ENCODE results near the gene PTK7. TPM values are rescaled to one million over a fixed set of nuclear protein-coding genes. Genes with fewer than 3 reads are reported as not detected.

PTK7 gene
- total RNA-seq, 1 donor from 2014 or later: 38.9 TPM

- peak; percentile 84 for DNase-seq (ENCODE audit: low read depth)
Observed at GRCh38 chr6:43175676-43176422, 99.7 kb downstream of the PTK7 start.

DNA sequence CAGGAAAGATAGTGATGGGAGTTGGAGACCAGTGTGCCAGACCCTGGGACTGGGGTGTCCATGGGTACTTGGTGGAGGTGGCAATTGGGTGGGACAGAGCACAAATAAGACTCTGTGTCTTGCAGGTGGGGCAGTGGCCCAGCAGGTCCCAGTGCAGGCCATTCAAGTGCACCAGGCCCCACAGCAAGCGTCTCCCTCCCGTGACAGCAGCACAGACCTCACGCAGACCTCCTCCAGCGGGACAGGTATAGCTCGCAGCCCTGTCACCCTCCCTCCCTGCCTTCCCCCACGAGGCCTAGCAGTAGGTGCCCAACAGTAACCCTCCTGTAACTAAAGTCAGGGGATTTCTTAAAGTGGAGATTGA lies 100.3 kb downstream of the PTK7 start:
- DNase-seq (ENCODE audit: low read depth): no peak

DNA sequence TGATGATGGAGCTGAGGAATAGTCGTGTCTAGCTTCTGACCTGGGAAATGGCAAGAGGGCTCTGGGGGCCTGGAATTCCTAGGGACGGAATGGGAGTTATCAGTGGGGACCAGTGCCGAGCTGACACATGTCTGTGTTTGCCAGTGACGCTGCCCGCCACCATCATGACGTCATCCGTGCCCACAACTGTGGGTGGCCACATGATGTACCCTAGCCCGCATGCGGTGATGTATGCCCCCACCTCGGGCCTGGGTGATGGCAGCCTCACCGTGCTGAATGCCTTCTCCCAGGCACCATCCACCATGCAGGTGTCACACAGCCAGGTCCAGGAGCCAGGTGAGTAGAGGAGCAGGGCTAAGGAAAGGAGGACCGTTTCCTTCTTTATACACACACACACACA lies 102.0 kb downstream of the PTK7 start:
- no peak for DNase-seq (ENCODE audit: low read depth)

DNA sequence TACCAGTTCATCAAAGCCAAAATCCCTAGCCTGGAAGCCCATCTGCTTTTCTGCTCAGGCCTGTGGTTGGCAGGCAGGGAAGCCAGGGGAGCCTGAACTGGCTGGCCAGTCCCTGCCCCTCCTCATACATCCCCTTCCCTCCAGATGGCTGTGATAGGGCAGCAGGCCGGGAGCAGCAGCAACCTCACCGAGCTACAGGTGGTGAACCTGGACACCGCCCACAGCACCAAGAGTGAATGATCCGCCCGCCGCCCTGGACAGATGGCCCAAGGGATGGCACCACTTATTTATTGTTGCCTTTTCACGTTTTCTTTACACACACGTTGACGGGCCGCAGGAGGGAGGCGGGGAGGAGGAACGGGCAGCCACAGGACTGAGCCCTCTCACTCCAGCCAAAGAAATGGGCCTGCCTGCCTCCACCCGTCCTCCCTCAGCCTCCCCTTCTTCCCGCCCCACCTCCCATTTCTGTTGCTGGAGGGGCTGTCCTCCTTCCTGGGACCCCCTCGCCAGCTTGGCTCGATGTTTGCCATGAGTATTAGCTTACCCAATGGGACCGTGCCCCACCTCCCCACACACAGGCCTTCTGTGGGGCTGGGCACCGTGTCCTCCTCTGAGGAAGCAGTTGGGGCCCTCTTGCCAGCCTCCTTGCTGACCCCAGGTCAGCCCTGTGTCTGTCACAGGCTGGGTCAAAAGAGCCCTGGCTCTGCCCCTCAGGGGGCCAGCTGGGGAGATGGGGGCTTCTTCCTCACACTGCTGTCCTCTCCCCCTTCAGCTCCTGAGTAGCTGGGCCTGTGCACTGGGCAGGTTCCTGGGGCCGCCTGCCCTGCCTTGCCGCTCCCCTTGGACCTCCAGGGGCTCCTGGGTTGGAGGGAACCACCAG lies 103.1 kb downstream of the PTK7 start:
- no peak for DNase-seq (ENCODE audit: low read depth)

GRCh38 chr6:43180058-43180457 lies 103.9 kb downstream of the PTK7 start:
- DNase-seq (ENCODE audit: low read depth): no peak

- DNase-seq (ENCODE audit: low read depth): peak; percentile 12
Observed at GRCh38 chr6:43180985-43181384, 104.9 kb downstream of the PTK7 start.

GRCh38 chr6:43181621-43181941 lies 105.5 kb downstream of the PTK7 start:
- DNase-seq (ENCODE audit: low read depth): no peak

- peak; percentile 84 for DNase-seq (ENCODE audit: low read depth)
Observed at GRCh38 chr6:43181942-43182860, 106.1 kb downstream of the PTK7 start, which contains the start of gene CUL9. TSS of gene CUL9 (plus strand) at chr6:43182196. CDS start at chr6:43184311, 2,115 bp downstream.

DNA sequence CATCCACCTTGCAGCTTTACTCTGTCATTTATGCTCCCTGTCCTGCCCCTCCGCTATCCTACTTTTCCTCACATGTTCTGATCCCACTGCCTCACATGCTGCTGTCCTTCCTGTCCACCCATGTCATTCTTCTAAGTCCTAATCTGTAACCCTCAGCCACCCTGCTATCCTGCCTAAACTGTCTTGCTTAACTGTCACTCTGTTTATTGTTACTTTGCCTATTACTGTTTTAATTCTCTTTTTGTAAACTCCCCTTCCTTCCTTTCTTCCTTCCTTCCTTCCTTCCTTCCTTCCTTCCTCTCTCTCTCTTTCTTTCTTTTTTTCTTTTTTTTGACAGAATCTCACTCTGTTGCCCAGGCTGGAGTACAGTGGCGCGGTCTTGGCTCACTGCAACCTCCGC lies 107.3 kb downstream of the PTK7 start:
- DNase-seq (ENCODE audit: low read depth): no peak

- no peak for DNase-seq (ENCODE audit: low read depth)
Observed at GRCh38 chr6:43184268-43184985, 108.3 kb downstream of the PTK7 start.

DNA sequence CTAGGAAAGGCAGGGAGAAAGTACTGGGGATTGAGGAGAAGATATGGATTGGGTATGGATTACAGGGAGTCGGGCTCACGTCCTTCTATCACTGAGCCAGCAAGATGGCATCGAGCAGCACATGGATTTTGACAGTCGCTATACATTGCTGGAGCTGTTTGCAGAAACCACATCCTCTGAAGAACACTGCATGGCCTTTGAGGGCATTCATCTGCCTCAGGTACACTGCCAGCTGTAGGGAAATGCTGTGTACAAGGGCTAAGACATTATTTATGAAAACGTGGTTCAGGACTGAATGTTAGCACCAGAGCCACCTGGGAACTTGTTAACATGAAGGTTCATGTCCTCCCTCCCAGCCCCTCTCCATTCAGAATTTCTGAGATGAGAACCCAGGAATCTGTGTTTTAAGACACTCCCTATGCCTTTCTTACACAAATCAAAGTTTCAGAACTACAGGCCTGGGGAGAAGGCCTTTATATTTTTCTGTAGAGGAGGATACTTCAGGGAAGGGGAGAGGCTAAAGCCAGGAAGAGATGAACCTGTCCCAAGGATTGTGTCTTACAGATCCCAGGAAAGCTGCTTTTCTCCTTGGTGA lies 109.4 kb downstream of the PTK7 start:
- no peak for DNase-seq (ENCODE audit: low read depth)

GRCh38 chr6:43186019-43186418 lies 109.9 kb downstream of the PTK7 start:
- no peak for DNase-seq (ENCODE audit: low read depth)

DNA sequence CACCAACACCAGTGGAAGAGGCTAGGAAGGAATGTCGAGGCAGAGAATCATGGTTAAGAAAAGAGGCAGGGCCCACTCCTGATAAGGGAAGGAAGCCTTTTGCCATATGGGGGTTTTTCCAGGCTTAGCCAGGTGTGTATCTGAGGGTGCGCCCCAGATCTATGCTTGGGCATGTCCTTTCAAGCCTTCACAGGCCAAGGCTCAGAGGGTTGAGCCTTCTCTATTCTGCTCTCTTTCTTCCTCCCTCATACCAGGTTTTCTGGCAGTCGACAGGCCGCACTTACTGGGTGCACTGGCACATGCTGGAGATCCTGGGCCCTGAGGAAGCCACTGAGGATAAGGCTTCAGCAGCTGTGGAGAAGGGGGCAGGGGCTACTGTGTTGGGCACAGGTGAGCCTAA lies 110.6 kb downstream of the PTK7 start:
- no peak for DNase-seq (ENCODE audit: low read depth)

GRCh38 chr6:43187821-43188220 lies 111.7 kb downstream of the PTK7 start:
- no peak for DNase-seq (ENCODE audit: low read depth)

GRCh38 chr6:43188426-43188825 lies 112.3 kb downstream of the PTK7 start:
- no peak for DNase-seq (ENCODE audit: low read depth)

DNA sequence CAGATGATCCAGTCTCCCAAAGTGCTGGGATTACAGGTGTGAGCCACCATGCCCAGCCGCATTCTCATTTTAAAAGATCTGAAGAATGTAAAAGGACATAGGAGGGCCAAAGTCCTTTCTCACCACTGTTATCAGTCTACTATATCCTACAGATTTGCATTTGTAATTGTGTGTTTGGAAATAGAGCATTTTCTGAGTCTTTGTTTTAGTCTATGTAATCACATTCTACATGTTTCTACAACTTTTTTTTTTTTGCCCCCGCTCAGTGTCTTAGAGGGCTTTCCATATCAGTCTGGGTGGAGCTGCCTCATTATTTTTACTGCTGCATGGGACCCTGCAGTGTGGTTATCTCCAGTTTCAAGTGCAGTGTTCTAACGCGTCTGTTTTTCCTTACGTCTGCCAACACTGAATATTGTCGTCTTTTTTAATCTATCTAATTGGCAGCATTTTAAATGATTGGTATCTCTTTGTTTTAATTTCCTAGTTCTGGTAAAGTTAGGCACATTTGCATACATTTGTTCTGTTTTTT lies 113.7 kb downstream of the PTK7 start:
- no peak for DNase-seq (ENCODE audit: low read depth)

DNA sequence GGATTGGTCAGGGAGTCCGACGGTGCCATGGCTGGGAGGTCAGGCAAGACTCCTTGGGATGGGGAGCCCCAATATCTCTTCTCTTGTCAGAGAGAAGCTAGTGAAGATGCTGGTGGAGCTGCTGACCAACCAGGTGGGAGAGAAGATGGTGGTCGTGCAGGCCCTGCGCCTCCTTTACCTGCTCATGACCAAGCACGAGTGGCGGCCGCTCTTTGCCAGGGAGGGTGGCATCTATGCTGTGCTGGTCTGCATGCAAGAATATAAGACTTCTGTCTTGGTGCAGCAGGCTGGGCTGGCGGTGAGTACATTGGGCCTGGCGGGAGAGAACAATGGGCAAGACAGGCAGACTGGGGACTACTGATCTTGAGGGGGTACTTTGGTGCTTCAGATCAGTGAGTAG lies 116.8 kb downstream of the PTK7 start:
- DNase-seq (ENCODE audit: low read depth): no peak

GRCh38 chr6:43193929-43194328 lies 117.8 kb downstream of the PTK7 start:
- no peak for DNase-seq (ENCODE audit: low read depth)

- peak; percentile 9 for DNase-seq (ENCODE audit: low read depth)
Observed at GRCh38 chr6:43196337-43196736, 120.2 kb downstream of the PTK7 start.

DNA sequence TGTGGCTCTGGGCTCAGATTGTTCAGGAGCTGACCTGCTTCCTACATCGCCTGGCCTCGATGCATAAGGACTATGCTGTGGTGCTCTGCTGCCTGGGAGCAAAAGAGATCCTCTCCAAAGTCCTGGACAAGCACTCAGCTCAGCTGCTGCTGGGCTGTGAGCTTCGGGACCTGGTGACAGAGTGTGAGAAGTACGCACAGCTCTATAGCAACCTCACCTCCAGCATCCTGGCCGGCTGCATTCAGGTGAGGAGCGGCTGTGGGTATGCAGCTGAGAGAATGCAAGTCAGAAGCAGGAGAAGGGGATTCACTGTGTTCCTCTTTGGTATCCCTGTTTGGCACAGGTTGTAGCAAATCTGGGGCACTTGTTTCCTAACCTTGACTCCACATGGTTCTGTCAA lies 123.8 kb downstream of the PTK7 start:
- DNase-seq (ENCODE audit: low read depth): no peak
